HEK293 (cell line): ENCODE results near the gene C5orf63.

ENCODE experiments used
- ZFP37 ChIP-seq: fragments of 450-650 bp; formaldehyde crosslinking; IDR thresholded peaks from 2 replicates; pipeline ENCODE4 v1.5.1; 2016; ENCODE audit warnings: missing biosample characterization, missing genetic modification characterization
- ZNF629 ChIP-seq: fragments of 450-650 bp; formaldehyde crosslinking; IDR thresholded peaks from 2 replicates; pipeline ENCODE4 v1.5.1; 2017; ENCODE audit warnings: missing biosample characterization, missing genetic modification characterization
- ZNF792 ChIP-seq: fragments of 450-650 bp; formaldehyde crosslinking; IDR thresholded peaks from 2 replicates; pipeline ENCODE4 v1.5.1; 2016; ENCODE audit warnings: missing biosample characterization, missing genetic modification characterization

DNA sequence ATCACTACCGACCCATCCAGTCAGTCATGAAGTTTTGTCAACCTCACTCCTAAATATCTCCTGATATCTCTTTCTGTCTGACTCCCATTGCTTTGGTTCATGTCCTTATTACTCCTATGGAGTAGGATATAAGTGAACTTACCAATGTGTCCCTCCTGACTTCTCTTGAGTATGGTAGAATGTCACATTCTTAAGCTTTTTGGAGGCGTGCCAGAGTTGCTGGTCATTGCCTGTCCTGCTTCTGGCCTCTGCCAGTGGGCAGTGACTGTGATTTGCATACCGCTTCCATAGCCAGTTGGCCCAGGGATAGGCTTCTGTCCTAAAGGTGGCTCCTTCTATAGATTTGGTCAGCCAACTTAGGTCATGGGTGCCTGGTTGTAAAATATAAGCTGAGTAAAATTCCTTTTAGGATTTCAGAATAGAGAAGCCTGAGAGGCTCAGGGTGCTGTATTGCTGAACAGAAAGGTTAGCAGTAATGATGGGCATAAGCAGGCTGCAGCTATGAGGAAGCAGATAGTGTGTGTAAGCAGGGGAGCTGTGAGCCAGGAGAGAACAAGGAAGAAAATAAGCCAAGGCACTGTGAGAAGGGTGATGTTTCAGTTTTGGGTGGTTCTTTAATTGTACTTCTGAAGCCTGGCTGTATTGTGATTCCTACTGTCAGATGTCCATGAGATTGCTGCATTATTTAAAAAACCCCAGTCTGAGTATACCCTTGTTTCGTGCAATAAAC is 26.8 kb downstream of the C5orf63 start:
- TF ChIP-seq ZNF629 (tag by site-specific recombination) (no peak), ZFP37 (tag by site-specific recombination) (no peak), ZNF792 (tag by site-specific recombination) (no peak)
